ENCODE results near the gene HMCN2. TPM values are rescaled to one million over a fixed set of nuclear protein-coding genes. Genes with fewer than 3 reads are reported as not detected.

Gene HMCN2
- polyA plus RNA-seq, 1 of the 3 experiments (the other 2 are of a cell fraction) = 0.15 TPM

- 34% methylated on average over 9 of the region's 13 CpGs for WGBS (ENCODE audit: low lambda C conversion rate)
These were observed 25.0 kb downstream of the HMCN2 start for GRCh38 chr9:130290291-130291181.

More at GRCh38 chr9:130290291-130291181, 25.0 kb downstream of the HMCN2 start:
- H3K79me2 ChIP-seq (ENCODE audit: insufficient read depth) = no peaks in the 10 kb centered on the region
- peak overlapping the region in 1 of 2 experiments; percentile 67; a peak in 2 of 4 replicates for H3K27ac ChIP-seq (ENCODE audit: low read depth in 2 of 2, low read length in 1 of 2)
- ChIA-PET POLR2A (interaction anchor here (0.6 to 1.1 kb wide), 2 partner anchors 37 to 47 kb away, joined by 3 to 7 read pairs; no protein-coding TSS in a partner anchor), CTCF (interaction anchor here (1.1 to 4.2 kb wide), 4 partner anchors 11 to 47 kb away, joined by 4 to 15 read pairs (median 12); no protein-coding TSS in a partner anchor)
- H3K4me3 ChIP-seq (ENCODE audit: low read depth in 2 of 2, low read length in 1 of 2) = no peak overlapping the region
- H3K9ac ChIP-seq = no peak overlapping the region
- no peaks in the 10 kb centered on the region for H3K9me3 ChIP-seq
- no peak for DNase-seq
- no peaks in the 10 kb centered on the region for H3K36me3 ChIP-seq (replicated peaks in 1 of 2; ENCODE audit: control insufficient read depth in 1 of 2, insufficient read depth in 2 of 2, low read length in 1 of 2)
- H3K27me3 ChIP-seq (ENCODE audit: insufficient read depth) = peaks cover 18% of the 10 kb centered on the region; the same call in 1 of the 2 replicates
- peaks cover 0 to 30% of the 10 kb centered on the region in 2 experiments; a peak in 2 of 4 replicates for H3K4me1 ChIP-seq (ENCODE audit: control insufficient read depth in 1 of 2, insufficient read depth in 2 of 2, low read depth in 1 of 2, low read length in 1 of 2)
- TF ChIP-seq CTCF (IDR thresholded peaks at IDR 0.05) (no peak), NRF1 (IDR thresholded peaks at IDR 0.05; ENCODE audit: low read depth, low read length) (no peak), USF1 (IDR thresholded peaks at IDR 0.05; ENCODE audit: borderline replicate concordance, low read depth) (no peak), JUND (IDR thresholded peaks at IDR 0.05) (no peak), MXI1 (IDR thresholded peaks at IDR 0.05; ENCODE audit: low read depth, low read length) (no peak), GATA2 (CRISPR knock-in tag; IDR thresholded peaks at IDR 0.05) (no peak), YY1 (IDR thresholded peaks at IDR 0.05; ENCODE audit: low read depth) (no peak), TCF12 (IDR thresholded peaks at IDR 0.05) (no peak), ELF1 (IDR thresholded peaks at IDR 0.05) (no peak), USF2 (IDR thresholded peaks at IDR 0.05; ENCODE audit: borderline replicate concordance, low read depth, low read length) (no peak), IRF3 (IDR thresholded peaks at IDR 0.05; ENCODE audit: low read depth, low read length) (no peak), RXRA (IDR thresholded peaks at IDR 0.05; ENCODE audit: borderline replicate concordance, low read depth) (no peak), PBX3 (IDR thresholded peaks at IDR 0.05) (no peak), CHD2 (IDR thresholded peaks at IDR 0.05; ENCODE audit: low read length, partially characterized antibody) (no peak), NFIC (IDR thresholded peaks at IDR 0.05; ENCODE audit: borderline replicate concordance) (no peak), EP300 (IDR thresholded peaks at IDR 0.05; ENCODE audit: borderline replicate concordance in 1 of 2, low read depth in 1 of 2, low read length in 1 of 2) (no peak), FOXJ3 (CRISPR knock-in tag; IDR thresholded peaks at IDR 0.05) (no peak), GABPA (IDR thresholded peaks at IDR 0.05; ENCODE audit: low read depth) (no peak), RFX5 (IDR thresholded peaks at IDR 0.05; ENCODE audit: low read length) (no peak), EZH2phosphoT487 (IDR thresholded peaks at IDR 0.05; ENCODE audit: borderline replicate concordance, low read depth) (no peak)
- no peaks in the 10 kb centered on the region for H3F3A ChIP-seq (replicated peaks; ENCODE audit: insufficient read depth)
- no peaks in the 10 kb centered on the region for H3K9me2 ChIP-seq
- H2AFZ ChIP-seq (ENCODE audit: low read depth) = no peak overlapping the region
- no peaks in the 10 kb centered on the region for H4K20me1 ChIP-seq (ENCODE audit: insufficient read depth)
- H3K4me2 ChIP-seq = no peak overlapping the region
